HG02763 (cell line): ENCODE measurements around the gene FREM1.
A peak's percentile ranks its signal among the peaks of the same experiment; 100 is the strongest.

Experiments used
- ATAC-seq: cut with Tn5 transposase; IDR thresholded peaks from one replicate; pipeline ENCODE4 v1.9.1; 2021; ENCODE audit warnings: mild to moderate bottlenecking, moderate library complexity; ENCODE audit not compliant: unreplicated experiment

The FREM1 gene

DNA sequence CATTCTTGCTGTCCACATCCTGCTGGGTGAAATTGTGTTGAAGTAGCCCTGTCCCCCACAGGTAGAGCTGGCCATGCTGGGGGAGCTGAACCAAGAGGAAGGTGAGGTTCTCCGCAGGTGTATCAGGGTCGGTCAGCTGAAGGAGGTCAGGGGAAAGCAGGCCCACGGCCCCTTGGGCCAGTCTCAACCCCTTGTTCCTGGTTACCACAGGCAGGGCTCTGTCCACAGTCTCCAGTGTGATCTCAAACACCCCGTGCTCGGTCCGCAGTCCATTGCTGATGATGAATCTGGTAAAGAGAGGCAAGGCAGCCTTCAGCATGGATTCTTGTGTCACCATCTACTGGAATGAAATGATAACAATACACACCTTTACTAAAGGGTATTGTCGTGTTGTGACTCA, 134.3 kb downstream of the FREM1 start:
- ATAC-seq = no peak

- ATAC-seq = no peak
These were observed 139.6 kb downstream of the FREM1 start for GRCh38 chr9:14770592-14770991.

DNA sequence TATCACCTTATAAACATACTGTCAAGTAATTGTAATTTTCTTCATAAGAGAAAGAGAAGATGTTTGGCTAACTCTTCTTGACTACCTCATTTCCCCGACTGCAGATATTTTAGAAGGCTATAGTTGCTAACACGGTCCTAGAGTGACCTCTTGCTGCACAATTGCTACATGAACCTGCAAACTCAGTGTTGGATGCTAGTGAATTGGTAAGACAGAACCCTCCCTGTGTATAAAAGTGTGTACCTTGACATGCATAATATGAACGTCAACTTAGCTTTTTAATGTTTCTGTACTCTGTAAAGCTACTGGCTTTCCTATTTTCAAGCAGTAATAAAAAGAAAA, 141.0 kb downstream of the FREM1 start:
- no peak for ATAC-seq

GRCh38 chr9:14768405-14769229, 141.6 kb downstream of the FREM1 start:
- ATAC-seq = no peak

GRCh38 chr9:14766299-14766698, 143.9 kb downstream of the FREM1 start:
- no peak for ATAC-seq

- ATAC-seq = no peak
These were observed 148.6 kb downstream of the FREM1 start for GRCh38 chr9:14761584-14761983.

DNA sequence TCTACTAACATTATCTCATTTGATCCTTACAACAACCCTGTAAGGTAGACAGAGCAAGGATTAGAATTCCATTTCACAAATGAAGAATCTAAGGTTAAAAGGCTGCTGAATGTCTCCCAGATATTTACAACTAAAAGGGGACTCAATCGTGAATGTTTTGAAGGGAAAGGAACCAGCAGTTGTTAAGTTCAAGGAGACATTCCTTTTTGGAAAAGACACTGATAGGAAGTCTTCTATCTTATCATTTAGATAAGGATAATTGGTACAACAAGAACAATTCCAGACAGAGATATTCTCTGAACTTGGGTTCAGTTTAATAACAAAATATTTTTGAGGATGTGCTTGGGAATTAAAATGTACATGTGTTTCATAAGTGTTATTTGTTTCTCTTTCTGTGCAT, 150.2 kb downstream of the FREM1 start:
- ATAC-seq = no peak

DNA sequence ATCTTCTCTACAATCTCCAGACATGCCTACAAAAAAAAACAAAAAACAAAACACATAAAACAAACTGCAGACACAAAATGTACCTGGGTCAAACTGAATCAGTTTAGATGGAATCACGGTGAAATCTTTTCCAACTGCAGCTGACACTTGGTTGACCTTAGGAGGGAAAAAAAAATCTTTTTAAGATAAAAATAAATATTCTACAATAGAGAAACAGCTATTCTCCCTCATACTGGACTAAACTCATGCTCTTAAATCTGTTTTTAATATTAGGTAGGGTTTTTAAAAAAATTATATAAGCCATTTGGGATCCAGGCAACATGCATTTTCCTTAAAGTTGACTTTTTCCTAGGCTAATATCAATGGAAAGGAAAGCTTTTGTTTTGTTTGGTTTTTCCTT, 153.9 kb downstream of the FREM1 start:
- no peak for ATAC-seq

DNA sequence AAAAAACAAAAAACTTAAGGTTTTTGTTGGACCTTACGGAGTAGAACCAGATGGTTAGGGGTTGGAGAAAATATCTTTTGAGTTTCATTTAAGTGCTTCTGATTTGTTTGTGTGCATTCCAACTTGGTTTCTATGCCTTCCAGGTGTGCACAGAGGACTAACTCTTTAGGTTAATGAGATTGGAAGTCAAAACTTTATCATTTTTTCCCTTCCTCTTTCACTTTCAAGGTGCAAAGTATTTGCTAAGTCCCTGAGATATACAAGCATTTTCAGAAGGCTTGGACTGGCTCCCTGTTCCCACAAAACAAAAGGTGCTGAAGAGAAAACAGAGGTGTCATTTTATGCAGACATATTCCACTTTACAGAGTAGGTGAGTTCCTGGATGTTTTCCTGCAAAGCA, 157.4 kb downstream of the FREM1 start:
- ATAC-seq = no peak

DNA sequence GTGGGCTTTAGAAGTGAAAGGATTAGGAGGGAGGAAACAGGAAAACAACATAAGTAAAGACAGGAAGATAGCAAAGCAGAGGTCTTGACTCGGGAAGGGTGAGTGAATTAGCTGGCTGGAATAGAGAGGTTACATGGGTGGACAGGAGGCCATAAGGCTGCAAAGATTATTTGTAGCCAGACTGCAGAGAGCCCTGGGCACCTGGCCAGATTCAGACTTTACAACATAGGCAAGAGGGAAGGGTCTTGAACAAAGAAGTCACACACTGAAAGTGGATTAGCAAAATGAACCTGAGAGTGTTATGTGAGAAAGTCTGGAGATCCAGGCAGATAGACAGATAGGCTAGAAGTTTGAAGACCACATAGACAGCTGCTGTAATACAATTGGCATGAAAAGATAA, 158.0 kb downstream of the FREM1 start:
- no peak for ATAC-seq

DNA sequence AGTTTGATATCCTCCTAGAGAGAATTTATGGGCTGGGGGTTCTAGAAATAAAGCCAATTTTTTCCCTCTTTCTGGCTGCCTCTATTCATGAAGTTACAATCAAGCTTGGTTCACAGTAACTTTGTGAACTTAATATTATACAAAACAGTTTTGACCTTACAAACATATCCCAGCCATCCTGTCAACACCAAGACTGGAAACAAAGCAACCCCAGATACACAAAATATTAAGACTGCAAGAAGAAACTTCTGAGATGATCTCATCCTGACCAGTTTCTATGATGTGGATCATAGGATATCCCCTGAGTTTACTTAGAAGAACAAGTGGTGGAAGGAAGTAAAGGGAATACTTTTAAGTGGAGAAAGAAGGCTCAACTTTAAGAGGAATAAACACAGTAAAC, 159.4 kb downstream of the FREM1 start:
- ATAC-seq = no peak

DNA sequence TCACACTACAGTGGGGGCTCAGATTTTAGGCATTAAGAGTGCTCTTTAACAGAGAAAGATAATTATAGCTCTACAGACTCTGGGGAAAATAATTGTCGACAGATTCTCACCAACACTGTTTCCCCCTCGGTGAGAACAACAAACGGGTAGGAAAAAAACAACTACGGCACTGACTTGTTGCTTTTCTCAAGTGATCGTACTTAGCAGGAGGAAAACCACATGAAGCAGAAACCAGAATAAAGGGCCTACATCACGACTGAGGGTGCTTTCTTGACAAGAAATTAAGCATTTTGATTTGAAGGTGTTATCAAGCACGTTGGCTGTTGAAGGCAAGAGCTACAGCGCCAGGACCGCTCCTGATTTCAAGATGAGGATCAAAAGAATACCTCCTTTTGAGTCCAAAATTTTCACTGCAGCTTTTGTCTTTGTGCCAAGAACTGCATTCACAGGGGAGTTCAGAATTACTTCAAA, 160.5 kb downstream of the FREM1 start:
- no peak for ATAC-seq

- ATAC-seq = no peak
These were observed 161.9 kb downstream of the FREM1 start for GRCh38 chr9:14748373-14748772.

- ATAC-seq = no peak
These were observed 163.1 kb downstream of the FREM1 start for GRCh38 chr9:14747111-14747510.

DNA sequence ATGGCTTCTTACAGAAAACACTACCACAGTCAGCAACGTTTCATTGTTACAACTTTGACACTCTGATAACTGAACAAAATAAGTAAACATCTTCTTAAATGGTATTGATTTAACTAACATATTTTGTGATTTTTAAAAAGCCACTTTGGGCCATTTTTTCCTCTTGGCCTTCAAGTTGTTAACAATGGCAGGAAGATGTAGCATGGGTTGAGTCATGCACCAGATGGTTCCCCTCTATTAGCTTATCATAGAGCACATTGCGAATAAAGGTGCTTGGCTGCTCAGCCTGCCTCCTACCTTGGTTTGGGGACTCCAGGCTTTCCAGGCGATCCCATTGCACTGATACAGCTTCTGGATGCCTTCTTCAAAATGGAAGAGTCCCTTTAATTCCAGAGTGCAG, 163.6 kb downstream of the FREM1 start:
- no peak for ATAC-seq

- ATAC-seq = no peak
These were observed 165.5 kb downstream of the FREM1 start for GRCh38 chr9:14744768-14745167.

DNA sequence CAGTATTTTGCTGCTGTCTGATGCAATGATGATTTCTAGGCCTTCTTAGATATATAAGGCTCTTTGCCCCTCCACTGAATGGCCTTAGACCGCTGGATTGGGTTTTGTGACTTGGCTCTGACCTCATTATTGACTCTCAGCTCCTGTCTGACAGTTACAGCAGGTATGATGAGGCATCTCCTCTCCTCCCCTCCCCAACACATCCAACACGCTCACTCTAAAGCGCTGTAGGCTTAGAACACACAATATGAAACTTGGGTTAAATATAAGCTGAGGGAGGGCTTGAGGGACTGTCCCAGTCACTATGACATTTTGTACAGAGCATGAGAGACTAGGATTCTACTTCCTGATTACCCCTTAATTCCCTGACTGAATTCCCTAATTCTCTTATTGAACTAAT, 168.9 kb downstream of the FREM1 start:
- ATAC-seq = peak; percentile 73

GRCh38 chr9:14733133-14733532, 177.1 kb downstream of the FREM1 start:
- no peak for ATAC-seq

GRCh38 chr9:14731294-14731981, 178.8 kb downstream of the FREM1 start:
- no peak for ATAC-seq

DNA sequence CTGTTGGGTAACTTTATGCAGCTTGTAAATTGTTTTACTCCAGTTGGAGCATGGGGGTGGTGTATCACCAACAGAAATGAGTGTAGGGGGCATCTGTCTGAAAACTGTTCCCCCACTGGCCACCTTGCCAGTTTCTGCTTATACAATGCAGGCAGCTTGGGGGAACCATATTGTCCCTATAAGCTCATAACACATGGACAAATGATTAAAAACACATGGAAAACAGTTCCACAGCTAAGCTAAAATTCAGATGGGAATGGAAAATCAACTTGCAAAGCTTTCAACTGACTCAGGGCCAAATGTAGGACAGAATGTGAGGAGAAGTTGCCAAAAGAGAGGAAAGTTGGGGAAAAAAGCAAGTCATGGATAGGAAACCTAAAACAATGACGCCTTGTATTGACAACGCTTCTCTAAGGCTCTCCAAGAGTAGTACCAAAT, 179.7 kb downstream of the FREM1 start:
- ATAC-seq = no peak

DNA sequence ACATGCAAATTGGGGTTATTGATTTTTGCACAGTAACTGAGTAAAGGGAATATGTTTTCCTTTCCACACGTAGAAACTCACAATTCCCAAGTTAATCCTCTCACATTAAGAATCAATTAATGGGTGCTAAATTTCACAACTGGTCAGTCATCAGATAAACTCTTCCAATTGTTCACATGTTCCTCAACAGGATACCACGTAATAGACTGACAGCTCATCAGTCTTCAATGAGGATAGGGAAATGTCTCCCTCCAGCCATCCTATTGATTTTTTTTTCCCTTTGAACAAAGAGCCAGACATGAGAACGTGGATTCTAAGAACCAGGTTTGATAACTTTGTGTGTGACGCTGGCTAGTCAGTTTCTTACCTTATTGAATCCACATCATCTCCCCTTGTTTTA, 186.9 kb downstream of the FREM1 start:
- no peak for ATAC-seq

- ATAC-seq = no peak
These were observed 187.7 kb downstream of the FREM1 start, which contains the start of gene CER1 for GRCh38 chr9:14722391-14723035. Gene CER1 (minus strand): TSS chr9:14722733. CDS start chr9:14722672, 61 bp downstream.
